Ascending aorta (tissue), 2 donors: Measurements from ENCODE around the gene STON2. TPM values are rescaled to one million over a fixed set of nuclear protein-coding genes. Genes with fewer than 3 reads are reported as not detected.
"Not testable (repeated sequence)": the region's sequence is repeated elsewhere in the genome, so short reads cannot be mapped to it uniquely, and the experiment has no call there.

ENCODE experiments used
- DNase-seq, 2 donors: peaks; one replicate each; pipeline ENCODE4 v3.0.0-alpha.2; 2019; ENCODE audit warnings: low spot score in 2 of 2
- H3K27ac ChIP-seq, 2 donors: fragments of 200-600 bp; sonication (generic); one replicate each; pipeline ENCODE4 v1.5.1; 2016 to 2017; ENCODE audit warnings: mild to moderate bottlenecking in 1 of 2
- H3K27me3 ChIP-seq: fragments of 200-600 bp; sonication (generic); one replicate; pipeline ENCODE4 v1.5.1; 2017
- H3K36me3 ChIP-seq, 2 donors: fragments of 200-600 bp; sonication (generic); one replicate each; pipeline ENCODE4 v1.5.1; 2016
- H3K4me1 ChIP-seq, 2 donors: fragments of 200-600 bp; sonication (generic); one replicate each; pipeline ENCODE4 v1.5.1; 2016 to 2017; ENCODE audit warnings: mild to moderate bottlenecking in 1 of 2
- H3K4me3 ChIP-seq, 2 donors: fragments of 200-600 bp; sonication (generic); one replicate each; pipeline ENCODE4 v1.5.1; 2016 to 2017; ENCODE audit warnings: mild to moderate bottlenecking in 1 of 2
- H3K9me3 ChIP-seq, 2 donors: fragments of 200-600 bp; sonication (generic); one replicate each; pipeline ENCODE4 v1.5.1; 2016
- CTCF ChIP-seq, 3 experiments: fragments of 200-600 bp in 2 of 3; fragments of 450-650 bp in 1 of 3; sonication (generic) in 2 of 3; IDR thresholded peaks; one replicate each; pipeline ENCODE4 v1.5.1; 2016 to 2019; ENCODE audit warnings: antibody characterized with exemption in 3 of 3, mild to moderate bottlenecking in 1 of 3, moderate library complexity in 1 of 3
- intact Hi-C: fragments of 100-400 bp; cut with DNase I; formaldehyde crosslinking; loops from one replicate; pipeline ENCODE4 v1.15.1; 2023
- total RNA-seq: library from RNA; depleted of rRNA; stranded (reverse); fragments of >200 nt; gene quantifications from one replicate; pipeline ENCODE4 v1.1.0, GENCODE V29; 2016

The STON2 gene
- total RNA-seq, 1 donor from 2014 or later = 54.0 TPM

- H3K36me3 ChIP-seq = no peaks in the 10 kb centered on the region
- no peak overlapping the region for H3K4me3 ChIP-seq
- no peaks in the 10 kb centered on the region for H3K9me3 ChIP-seq
- no peaks in the 10 kb centered on the region for H3K27me3 ChIP-seq
- DNase-seq = no peak
- H3K4me1 ChIP-seq = no peaks in the 10 kb centered on the region
- intact Hi-C loops = no loop called here
- no peak overlapping the region for H3K27ac ChIP-seq
- TF ChIP-seq CTCF (IDR thresholded peaks at IDR 0.05) = no peak
These were observed 13.8 kb downstream of the STON2 start for GRCh38 chr14:81386290-81386745.

GRCh38 chr14:81385886-81386285, 14.2 kb downstream of the STON2 start:
- H3K36me3 ChIP-seq = no peaks in the 10 kb centered on the region
- no peaks in the 10 kb centered on the region for H3K4me1 ChIP-seq
- no peaks in the 10 kb centered on the region for H3K27me3 ChIP-seq
- DNase-seq = no peak
- H3K4me3 ChIP-seq = no peak overlapping the region
- no peaks in the 10 kb centered on the region for H3K9me3 ChIP-seq
- H3K27ac ChIP-seq = no peak overlapping the region
- no peak for TF ChIP-seq CTCF (IDR thresholded peaks at IDR 0.05)
- intact Hi-C loops = no loop called here

- Histone ChIP-seq H3K4me3 (no peak overlapping the region), H3K4me1 (no peaks in the 10 kb centered on the region), H3K9me3 (no peaks in the 10 kb centered on the region), H3K36me3 (no peaks in the 10 kb centered on the region), H3K27ac (no peak overlapping the region), H3K27me3 (no peaks in the 10 kb centered on the region)
- DNase-seq = no peak
- TF ChIP-seq CTCF (IDR thresholded peaks at IDR 0.05) = no peak
- intact Hi-C loops = no loop called here
These were observed 14.7 kb downstream of the STON2 start for GRCh38 chr14:81385419-81385818.

DNA sequence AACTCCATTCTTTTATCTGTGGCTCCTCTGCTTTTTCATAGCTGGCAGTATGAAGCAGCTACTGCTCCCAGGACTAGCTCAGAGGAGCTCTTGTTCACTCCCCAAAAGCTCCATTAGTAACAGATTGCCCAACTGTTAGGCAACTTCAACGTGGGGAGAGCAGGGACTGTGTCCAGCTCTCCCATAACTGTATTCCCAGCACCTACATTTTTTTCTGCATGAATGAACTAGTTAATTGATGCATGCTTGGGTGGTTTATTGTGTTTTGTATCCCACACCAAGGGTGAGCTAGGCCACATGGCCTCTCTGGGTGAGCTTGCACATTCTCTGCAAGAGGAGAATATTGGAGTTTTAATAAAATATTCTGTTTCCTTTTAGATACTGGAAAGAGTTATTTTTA, 15.2 kb downstream of the STON2 start:
- H3K36me3 ChIP-seq = no peaks in the 10 kb centered on the region
- no peak for DNase-seq
- no peak overlapping the region for H3K4me3 ChIP-seq
- no peaks in the 10 kb centered on the region for H3K9me3 ChIP-seq
- intact Hi-C loops = no loop called here
- H3K4me1 ChIP-seq = no peaks in the 10 kb centered on the region
- H3K27me3 ChIP-seq = no peaks in the 10 kb centered on the region
- no peak overlapping the region for H3K27ac ChIP-seq
- no peak for TF ChIP-seq CTCF (IDR thresholded peaks at IDR 0.05)

- TF ChIP-seq CTCF (IDR thresholded peaks at IDR 0.05) = no peak
- H3K27me3 ChIP-seq = no peaks in the 10 kb centered on the region
- intact Hi-C loops = no loop called here
- H3K36me3 ChIP-seq = no peaks in the 10 kb centered on the region
- no peaks in the 10 kb centered on the region for H3K4me1 ChIP-seq
- no peak for DNase-seq
- H3K27ac ChIP-seq = no peak overlapping the region
- H3K9me3 ChIP-seq = no peaks in the 10 kb centered on the region
- no peak overlapping the region for H3K4me3 ChIP-seq
These were observed 17.5 kb downstream of the STON2 start for GRCh38 chr14:81382517-81383225.

GRCh38 chr14:81380009-81380408, 20.1 kb downstream of the STON2 start:
- intact Hi-C loops, H3K27ac ChIP-seq, H3K4me3 ChIP-seq, H3K27me3 ChIP-seq, H3K9me3 ChIP-seq, DNase-seq, H3K4me1 ChIP-seq, H3K36me3 ChIP-seq: not testable (repeated sequence)
